HCT116 (cell line): Measurements from ENCODE around the gene CPA4. TPM values are rescaled to one million over a fixed set of nuclear protein-coding genes. Genes with fewer than 3 reads are reported as not detected.

Experiments
- ATAC-seq: fragments of 200-7000 bp; cut with Tn5 transposase; 2 replicates; pipeline ENCODE4 v1.9.1; 2020; ENCODE audit warnings: mild to moderate bottlenecking, moderate library complexity
- BruUV-seq: library from RNA; stranded (reverse); fragments of 400-500 nt; replicated peaks from 2 replicates; lab custom pipeline; 2021; lab: Mats Ljungman, UMichigan
- CTCF ChIA-PET: fragments of 300-600 bp; sonication (Branson Sonifier 250); formaldehyde crosslinking; loops from one replicate; lab custom pipeline; 2021; ENCODE audit warnings: antibody characterized with exemption; lab: Charles Lee
- POLR2A ChIA-PET: fragments of 300-600, 350-600 bp; sonication (Branson Sonifier 250); formaldehyde crosslinking; loops from one replicate; lab custom pipeline; 2021; ENCODE audit warnings: antibody characterized with exemption; lab: Charles Lee
- RAD21 ChIA-PET, 2 experiments: fragments of 300-600 bp; sonication (Branson Sonifier 250); formaldehyde crosslinking; loops; one replicate each; lab custom pipeline; 2023; ENCODE audit warnings: low total read pairs in 2 of 2; ENCODE audit not compliant: uncharacterized antibody in 2 of 2, unreplicated experiment in 2 of 2, low non-redundant PET in 1 of 2; lab: Charles Lee
- DNase-seq: peaks from one replicate; pipeline ENCODE4 v3.0.0-alpha.2; 2010; ENCODE audit warnings: low read depth, low spot score
- H2AFZ ChIP-seq: fragments of 200-600 bp; shearing (Covaris generic), sonication (generic); 2 replicates; pipeline ENCODE4 v1.6.1; 2017; ENCODE audit warnings: low read depth, mixed run types, mixed read lengths, antibody characterized with exemption, low read length; ENCODE audit not compliant: poor library complexity, severe bottlenecking
- H3K27ac ChIP-seq: 2 replicates; pipeline ENCODE4 v1.5.1; 2012; ENCODE audit warnings: low read depth, low read length
- H3K27me3 ChIP-seq: fragments of 200-600 bp; sonication (generic); 2 replicates; pipeline ENCODE4 v1.6.1; 2016; ENCODE audit warnings: mixed run types, low read length, mixed read lengths; ENCODE audit not compliant: insufficient read depth
- H3K36me3 ChIP-seq, 2 experiments: fragments of 200-500 bp in 1 of 2; fragments of 200-600 bp in 1 of 2; sonication (Bioruptor generic) in 1 of 2; sonication (generic) in 1 of 2; 2 replicates each; pipeline versions ENCODE4 v1.5.1 to v1.6.1; 2014 to 2016; ENCODE audit warnings: low read length in 2 of 2, inconsistent platforms in 1 of 2, mixed read lengths in 1 of 2, mixed run types in 1 of 2; ENCODE audit not compliant: insufficient read depth in 2 of 2, control insufficient read depth in 1 of 2
- H3K4me1 ChIP-seq, 2 experiments: fragments of 200-600 bp in 1 of 2; sonication (generic) in 1 of 2; 2 replicates each; pipeline versions ENCODE4 v1.5.1 to v1.6.1; 2012 to 2017; ENCODE audit warnings: low read length in 2 of 2, inconsistent platforms in 1 of 2, mild to moderate bottlenecking in 1 of 2, mixed read lengths in 1 of 2, mixed run types in 1 of 2, moderate library complexity in 1 of 2; ENCODE audit not compliant: insufficient read depth in 2 of 2, control insufficient read depth in 1 of 2
- H3K4me2 ChIP-seq: fragments of 200-600 bp; sonication (generic); 2 replicates; pipeline ENCODE4 v1.6.1; 2017; ENCODE audit warnings: mixed run types, low read length, mixed read lengths
- H3K4me3 ChIP-seq, 2 experiments: fragments of 200-600 bp in 1 of 2; sonication (generic) in 1 of 2; replicated peaks in 1 of 2; 2 replicates each; pipeline ENCODE4 v1.5.1; 2011 to 2016; ENCODE audit warnings: low read length in 2 of 2, control low read depth in 1 of 2, low read depth in 1 of 2, mild to moderate bottlenecking in 1 of 2, mixed read lengths in 1 of 2, mixed run types in 1 of 2
- H3K79me2 ChIP-seq: fragments of 200-600 bp; sonication (generic); 2 replicates; pipeline ENCODE4 v1.6.1; 2017; ENCODE audit warnings: mild to moderate bottlenecking, mixed run types, low read length, moderate library complexity, mixed read lengths; ENCODE audit not compliant: insufficient read depth
- H3K9ac ChIP-seq: fragments of 200-600 bp; sonication (generic); 2 replicates; pipeline ENCODE4 v1.6.1; 2016; ENCODE audit warnings: low read length, mixed read lengths
- H3K9me2 ChIP-seq: fragments of 200-600 bp; sonication (generic), shearing (Covaris generic); 2 replicates; pipeline ENCODE4 v1.6.1; 2017; ENCODE audit warnings: mixed run types, mild to moderate bottlenecking, moderate library complexity; ENCODE audit not compliant: insufficient read depth
- H3K9me3 ChIP-seq, 2 experiments: fragments of 200-500 bp in 1 of 2; fragments of 200-600 bp in 1 of 2; sonication (Bioruptor generic) in 1 of 2; sonication (generic) in 1 of 2; 2 replicates each; pipeline ENCODE4 v1.6.1; 2014 to 2017; ENCODE audit warnings: low read length in 2 of 2, mixed read lengths in 2 of 2, inconsistent platforms in 1 of 2, low read depth in 1 of 2, mild to moderate bottlenecking in 1 of 2, mixed run types in 1 of 2, moderate library complexity in 1 of 2; ENCODE audit not compliant: control insufficient read depth in 1 of 2, insufficient read depth in 1 of 2
- H4K20me1 ChIP-seq: fragments of 200-600 bp; sonication (generic), shearing (Covaris generic); 2 replicates; pipeline ENCODE4 v1.6.1; 2017; ENCODE audit warnings: mixed run types, mild to moderate bottlenecking, moderate library complexity; ENCODE audit not compliant: insufficient read depth
- ATF3 ChIP-seq: IDR thresholded peaks from 2 replicates; pipeline ENCODE4 v1.6.1; 2012
- CBX3 ChIP-seq: IDR thresholded peaks from 2 replicates; pipeline ENCODE4 v1.6.1; 2012; ENCODE audit warnings: low read depth
- CEBPB ChIP-seq: IDR thresholded peaks from 2 replicates; pipeline ENCODE4 v1.6.1; 2012; ENCODE audit warnings: low read depth
- CTCF ChIP-seq, 3 experiments: fragments of 200-600 bp in 1 of 3; sonication (generic) in 1 of 3; IDR thresholded peaks in 2 of 3; conservative IDR thresholded peaks in 1 of 3; 2 replicates each; pipeline ENCODE4 v1.5.1; 2012 to 2017; ENCODE audit warnings: low read depth in 2 of 3, low read length in 2 of 3, antibody characterized with exemption in 1 of 3, borderline replicate concordance in 1 of 3, control low read depth in 1 of 3, mild to moderate bottlenecking in 1 of 3, mixed read lengths in 1 of 3, mixed run types in 1 of 3, moderate library complexity in 1 of 3; ENCODE audit not compliant: insufficient read depth in 1 of 3
- EGR1 ChIP-seq: IDR thresholded peaks from 2 replicates; pipeline ENCODE4 v1.6.1; 2012; ENCODE audit warnings: low read depth
- EZH2 ChIP-seq: fragments of 200-600 bp; sonication (generic); IDR thresholded peaks from 2 replicates; pipeline ENCODE4 v1.6.1; 2017; ENCODE audit warnings: antibody characterized with exemption, mixed run types
- FOSL1 ChIP-seq: IDR thresholded peaks from 2 replicates; pipeline ENCODE4 v1.6.1; 2012; ENCODE audit warnings: low read depth
- JUND ChIP-seq: IDR thresholded peaks from 2 replicates; pipeline ENCODE4 v1.6.1; 2012
- MAX ChIP-seq: IDR thresholded peaks from 2 replicates; pipeline ENCODE4 v1.6.1; 2012
- POLR2A ChIP-seq: IDR thresholded peaks from 2 replicates; pipeline ENCODE4 v1.7.0; 2011; ENCODE audit warnings: borderline replicate concordance; ENCODE audit not compliant: insufficient read depth, insufficient read length; ENCODE audit errors: extremely low read depth
- RAD21 ChIP-seq: IDR thresholded peaks from 2 replicates; pipeline ENCODE4 v1.6.1; 2012; ENCODE audit warnings: low read depth, mild to moderate bottlenecking
- REST ChIP-seq: IDR thresholded peaks from 2 replicates; pipeline ENCODE4 v1.6.1; 2012; ENCODE audit warnings: low read depth
- SIN3A ChIP-seq: IDR thresholded peaks from 2 replicates; pipeline ENCODE4 v1.6.1; 2012; ENCODE audit warnings: low read depth
- SP1 ChIP-seq: IDR thresholded peaks from 2 replicates; pipeline ENCODE4 v1.6.1; 2012; ENCODE audit warnings: low read depth
- SRF ChIP-seq: IDR thresholded peaks from 2 replicates; pipeline ENCODE4 v1.6.1; 2012; ENCODE audit warnings: low read depth
- TCF7L2 ChIP-seq: IDR thresholded peaks from 2 replicates; pipeline ENCODE4 v1.7.0; 2011; ENCODE audit warnings: borderline replicate concordance, inconsistent platforms; ENCODE audit not compliant: insufficient read depth, insufficient read length; ENCODE audit errors: extremely low read depth
- ZBTB33 ChIP-seq: IDR thresholded peaks from 2 replicates; pipeline ENCODE4 v1.6.1; 2011; ENCODE audit warnings: mild to moderate bottlenecking, low read length, moderate library complexity; ENCODE audit not compliant: insufficient replicate concordance; ENCODE audit errors: extremely low read depth
- ZNF274 ChIP-seq: fragments of 200-500 bp; sonication (Bioruptor generic); IDR thresholded peaks from 2 replicates; pipeline ENCODE4 v1.6.1; 2014; ENCODE audit warnings: mild to moderate bottlenecking, low read depth, low read length, inconsistent platforms
- intact Hi-C: fragments of 100-400 bp; cut with micrococcal nuclease; formaldehyde crosslinking; loops from 2 replicates; pipeline ENCODE4 v1.10.0; 2022
- total RNA-seq: library from RNA; stranded (reverse); gene quantifications from one replicate; pipeline ENCODE4 v1.2.1, GENCODE V29; 2021; ENCODE audit not compliant: unreplicated experiment

CPA4 gene
- total RNA-seq, 1 experiment from 2014 or later: 38.7 TPM

GRCh38 chr7:130293521-130293920 is 560 bp downstream of the CPA4 start:
- Histone ChIP-seq H3K27ac (peak overlapping the region; percentile 69; the same call in 1 of the 2 replicates), H4K20me1 (no peaks in the 10 kb centered on the region), H2AFZ (no peak overlapping the region), H3K9ac (peak overlapping the region; percentile 19; the same call in 1 of the 2 replicates), H3K4me3 (peak overlapping the region in 1 of 2 experiments; percentile 14; a peak in 1 of 4 replicates), H3K79me2 (no peaks in the 10 kb centered on the region), H3K36me3 (peaks cover 0 to 13% of the 10 kb centered on the region in 2 experiments; a peak in 1 of 4 replicates), H3K9me3 (no peaks in the 10 kb centered on the region; a peak in 1 of 4 replicates), H3K27me3 (no peaks in the 10 kb centered on the region), H3K4me1 (peaks cover 39 to 69% of the 10 kb centered on the region in 2 experiments), H3K4me2 (peak overlapping the region; percentile 55), H3K9me2 (no peaks in the 10 kb centered on the region)
- DNase-seq: no peak
- POLR2A ChIA-PET: interaction anchor here (1.3 to 2.5 kb wide), 3 partner anchors 9 to 33 kb away, joined by 3 to 15 read pairs (median 5); no protein-coding TSS in a partner anchor
- no TSS peak for BruUV-seq
- ATAC-seq: no peak
- TF ChIP-seq ZBTB33 (no peak), SIN3A (no peak), MAX (no peak), ZNF274 (no peak), REST (no peak), FOSL1 (no peak), EZH2 (no peak), CTCF (IDR thresholded peaks at IDR 0.05 in 2 of 3, conservative IDR thresholded peaks at IDR 0.05 in 1 of 3; ENCODE audit: borderline replicate concordance in 1 of 3, insufficient read depth in 1 of 3, low read depth in 2 of 3, low read length in 2 of 3) (no peak), CBX3 (no peak), POLR2A (no peak), SP1 (no peak), CEBPB (no peak), SRF (no peak), ATF3 (no peak), EGR1 (no peak), JUND (no peak), TCF7L2 (no peak), RAD21 (no peak)
- RAD21 ChIA-PET: no interaction called here
- CTCF ChIA-PET: no interaction called here
- intact Hi-C loops: loop anchor here (5.0 kb wide), 1 partner anchor 64 kb away; no protein-coding TSS in a partner anchor
